HUES48 (cell line): ENCODE data around the gene DNTT.

ENCODE experiments used
- H3K27ac ChIP-seq: one replicate; pipeline ENCODE4 v1.7.0; 2013; ENCODE audit warnings: low read depth, low read length, inconsistent platforms
- H3K27me3 ChIP-seq: 2 replicates; pipeline ENCODE4 v1.6.1; 2013; ENCODE audit warnings: mild to moderate bottlenecking, low read length; ENCODE audit not compliant: control insufficient read depth, insufficient read depth
- H3K36me3 ChIP-seq: 2 replicates; pipeline ENCODE4 v1.6.1; 2013; ENCODE audit warnings: low read length; ENCODE audit not compliant: control insufficient read depth, insufficient read depth
- H3K4me1 ChIP-seq: 2 replicates; pipeline ENCODE4 v1.6.1; 2013; ENCODE audit warnings: mild to moderate bottlenecking, low read length; ENCODE audit not compliant: control insufficient read depth, insufficient read depth
- H3K4me3 ChIP-seq: 2 replicates; pipeline ENCODE4 v1.5.1; 2013; ENCODE audit warnings: mild to moderate bottlenecking, low read depth, low read length
- H3K9ac ChIP-seq: 2 replicates; pipeline ENCODE4 v1.6.1; 2013; ENCODE audit warnings: mild to moderate bottlenecking, low read depth, low read length, moderate library complexity
- H3K9me3 ChIP-seq: 2 replicates; pipeline ENCODE4 v1.6.1; 2013; ENCODE audit warnings: low read length; ENCODE audit not compliant: control insufficient read depth, insufficient read depth

Gene DNTT

DNA sequence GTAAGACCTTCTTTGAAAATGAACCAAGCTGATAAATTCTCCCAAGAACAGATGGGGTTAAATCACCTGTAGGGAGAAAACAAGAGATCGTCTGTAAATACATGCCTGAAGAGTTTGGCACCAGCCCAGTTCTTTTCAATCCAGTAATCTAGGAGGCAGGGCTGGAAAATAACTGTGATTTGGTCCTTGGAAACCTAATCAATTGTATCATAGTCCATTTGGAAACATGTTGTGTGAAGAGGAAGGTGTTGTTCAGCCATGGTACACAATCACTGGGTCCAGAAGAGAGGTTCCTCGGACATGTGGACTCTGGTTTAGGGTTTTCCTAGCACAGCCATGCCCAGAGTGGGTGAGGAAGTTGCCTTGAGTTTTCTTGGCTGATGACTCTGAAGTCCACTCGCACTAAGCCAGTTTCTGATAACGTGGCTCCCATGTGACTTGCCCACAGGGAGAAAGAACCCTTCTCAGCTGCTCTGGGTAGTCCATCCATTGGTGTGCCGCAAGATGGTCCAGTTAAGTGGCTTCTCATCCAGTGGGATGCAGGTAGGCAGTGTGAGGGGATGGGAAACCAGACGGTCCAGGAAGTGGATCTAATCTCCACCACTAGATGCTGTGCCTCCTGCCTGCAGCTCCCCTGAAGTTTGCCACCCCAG, 38.0 kb upstream of the DNTT start:
- Histone ChIP-seq H3K4me3 (no peak overlapping the region), H3K36me3 (no peaks in the 10 kb centered on the region), H3K27ac (no peak overlapping the region), H3K27me3 (no peaks in the 10 kb centered on the region), H3K4me1 (no peaks in the 10 kb centered on the region), H3K9me3 (no peaks in the 10 kb centered on the region), H3K9ac (no peak overlapping the region)

DNA sequence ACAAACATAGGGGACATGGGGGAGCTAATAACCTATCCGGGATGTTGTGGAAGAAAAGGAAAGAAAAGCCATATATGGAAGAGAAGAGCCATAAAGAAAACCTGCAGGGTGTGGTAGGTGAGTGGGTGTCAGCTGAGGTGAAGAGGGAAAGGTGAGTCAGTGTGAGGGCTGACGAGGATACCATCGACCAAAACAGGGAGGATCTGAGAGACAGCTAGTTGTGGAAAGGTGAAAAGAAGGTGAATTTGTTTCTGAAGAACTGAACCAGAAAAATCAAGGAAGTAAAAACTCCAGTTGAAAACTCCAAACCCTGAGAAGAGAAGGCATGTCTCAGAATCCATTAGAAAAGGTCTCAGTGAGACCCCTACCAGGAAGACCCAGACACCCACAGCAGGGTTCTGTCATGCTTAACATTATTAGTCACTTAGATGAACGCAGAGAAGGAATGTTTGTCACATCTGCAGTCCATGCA, 37.0 kb upstream of the DNTT start:
- H3K4me3 ChIP-seq: no peak overlapping the region
- H3K36me3 ChIP-seq: no peaks in the 10 kb centered on the region
- H3K9ac ChIP-seq: no peak overlapping the region
- no peaks in the 10 kb centered on the region for H3K9me3 ChIP-seq
- H3K27me3 ChIP-seq: no peaks in the 10 kb centered on the region
- no peak overlapping the region for H3K27ac ChIP-seq
- peaks cover 2% of the 10 kb centered on the region; the same call in 1 of the 2 replicates for H3K4me1 ChIP-seq

DNA sequence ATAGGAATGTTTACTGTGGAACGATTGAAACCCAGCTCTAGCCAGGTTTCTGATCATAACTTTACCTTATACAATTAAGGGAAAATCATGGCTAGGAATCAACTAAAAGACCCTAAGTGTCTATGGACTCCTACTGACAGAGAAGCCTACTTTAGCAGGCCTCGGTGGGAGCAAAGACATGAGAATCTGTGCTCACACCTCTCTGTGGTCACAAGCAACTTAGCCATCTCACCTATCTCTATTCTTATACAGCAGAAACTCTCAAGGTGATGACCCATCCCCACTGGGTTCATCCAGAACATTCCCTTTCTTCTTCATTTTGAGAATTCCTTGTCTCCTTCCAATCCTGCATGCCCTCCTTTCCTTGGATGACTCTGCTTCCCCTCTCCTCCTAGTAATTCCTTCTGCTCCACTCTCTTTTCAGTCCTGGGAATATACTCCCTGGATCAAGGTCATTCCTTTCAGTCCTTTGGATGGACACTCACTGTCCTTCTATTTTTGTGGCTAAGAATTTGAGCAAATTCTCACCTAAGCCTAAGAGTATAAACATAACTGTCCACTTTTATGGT, 35.8 kb upstream of the DNTT start:
- Histone ChIP-seq H3K27me3 (no peaks in the 10 kb centered on the region), H3K9me3 (no peaks in the 10 kb centered on the region), H3K9ac (no peak overlapping the region), H3K36me3 (no peaks in the 10 kb centered on the region), H3K4me3 (no peak overlapping the region), H3K4me1 (peaks cover 2% of the 10 kb centered on the region; the same call in 1 of the 2 replicates), H3K27ac (no peak overlapping the region)

GRCh38 chr10:96269438-96270300, 34.6 kb upstream of the DNTT start:
- Histone ChIP-seq H3K4me3 (no peak overlapping the region), H3K9me3 (no peaks in the 10 kb centered on the region), H3K4me1 (peaks cover 2% of the 10 kb centered on the region; the same call in 1 of the 2 replicates), H3K36me3 (no peaks in the 10 kb centered on the region), H3K27me3 (no peaks in the 10 kb centered on the region), H3K9ac (no peak overlapping the region), H3K27ac (no peak overlapping the region)

GRCh38 chr10:96270571-96270970, 33.7 kb upstream of the DNTT start:
- Histone ChIP-seq H3K9me3 (no peaks in the 10 kb centered on the region), H3K4me1 (peaks cover 2% of the 10 kb centered on the region; the same call in 1 of the 2 replicates), H3K9ac (no peak overlapping the region), H3K4me3 (no peak overlapping the region), H3K36me3 (no peaks in the 10 kb centered on the region), H3K27ac (no peak overlapping the region), H3K27me3 (no peaks in the 10 kb centered on the region)

DNA sequence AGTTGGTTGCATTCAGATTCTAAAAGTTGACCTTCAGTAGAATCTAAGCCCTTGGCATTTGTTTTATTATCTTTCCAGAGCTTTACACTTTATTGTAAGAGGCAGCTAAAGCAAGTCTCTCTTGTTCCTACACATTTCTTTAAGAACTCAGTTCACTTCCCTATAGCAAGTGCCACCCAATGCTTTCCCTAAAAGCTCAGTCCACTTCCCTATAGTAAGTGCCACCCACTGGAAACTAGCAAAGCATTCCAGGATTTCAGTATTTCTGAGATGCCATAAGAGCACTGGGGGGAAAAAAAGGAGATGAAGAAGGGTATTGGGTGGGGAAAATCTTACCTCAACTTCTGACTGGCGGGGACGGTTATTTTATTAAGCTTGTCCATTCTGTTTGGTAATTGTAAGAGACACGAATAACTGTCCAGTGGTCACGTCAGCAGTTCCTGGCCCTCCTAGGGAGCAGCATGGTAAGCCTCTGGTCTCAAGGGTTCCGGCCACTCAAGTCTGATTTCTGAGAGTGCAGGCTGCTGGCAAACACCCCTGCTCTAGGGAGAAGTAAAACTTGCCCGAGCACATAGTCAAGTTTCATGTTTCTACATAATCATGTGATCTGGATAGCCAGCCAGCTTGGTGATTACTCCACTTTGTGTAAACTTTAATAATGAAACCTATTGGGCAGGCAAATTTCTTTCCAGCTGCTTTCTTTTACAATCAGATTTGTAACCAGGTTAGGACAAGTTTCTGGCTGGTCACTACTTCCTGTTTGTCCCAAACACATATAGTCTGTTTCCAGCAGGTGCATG, 33.0 kb upstream of the DNTT start, which contains the start of gene BLNK:
BLNK (minus strand) TSS at position 554 of the 800 bp plus-strand sequence; CDS start at position 383, 171 bp downstream.
- Histone ChIP-seq H3K9me3 (no peaks in the 10 kb centered on the region), H3K27me3 (no peaks in the 10 kb centered on the region), H3K36me3 (no peaks in the 10 kb centered on the region), H3K4me3 (no peak within 1 kb of the TSS), H3K27ac (no peak within 1 kb of the TSS), H3K9ac (no peak within 1 kb of the TSS), H3K4me1 (peaks cover 2% of the 10 kb centered on the region; the same call in 1 of the 2 replicates)

DNA sequence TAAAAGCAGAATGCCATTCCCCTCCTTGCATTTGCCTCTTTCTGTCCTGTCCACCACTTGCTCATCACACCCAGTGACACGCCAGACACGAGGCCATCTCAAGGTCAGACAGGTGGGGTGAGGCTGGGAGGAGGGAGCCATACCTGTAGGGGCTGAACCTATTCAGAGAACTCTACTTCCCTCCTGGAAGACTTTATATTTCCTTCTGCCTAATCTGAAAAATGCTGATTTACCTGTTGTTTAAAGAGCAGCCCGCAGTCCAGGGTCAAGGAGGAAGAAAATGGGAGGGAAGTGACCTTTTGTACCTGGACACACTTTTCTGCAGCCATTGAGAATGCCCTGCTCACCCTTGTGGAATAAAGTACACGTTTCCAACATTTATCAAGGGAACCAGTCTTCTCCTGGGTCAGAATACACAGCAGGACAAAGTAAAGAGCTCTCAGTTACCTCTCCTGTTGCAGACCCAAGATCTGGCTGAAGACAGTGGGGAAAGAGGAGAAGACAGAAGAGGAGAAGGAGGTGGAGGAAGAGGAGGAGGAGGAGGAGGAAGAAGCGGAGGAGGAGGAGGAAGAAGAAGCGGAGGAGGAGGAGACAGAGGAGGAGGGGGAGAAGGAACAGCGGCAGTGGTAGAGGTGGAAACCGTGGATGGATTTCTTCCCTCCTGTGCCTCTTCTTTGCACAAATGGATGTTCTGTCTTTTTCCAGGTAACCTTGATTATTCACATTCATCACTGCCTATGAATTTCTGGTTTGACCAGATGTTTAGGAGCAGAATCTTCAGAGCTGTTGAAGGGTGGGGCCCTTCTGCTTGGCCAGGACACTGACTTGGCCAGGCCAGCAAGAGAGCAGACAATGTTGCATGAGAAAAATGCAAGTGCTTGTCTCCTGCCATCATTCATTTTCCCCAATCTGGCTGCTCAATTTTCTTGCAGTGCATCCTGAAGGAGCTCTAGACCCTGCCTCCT, 31.6 kb upstream of the DNTT start:
- no peaks in the 10 kb centered on the region for H3K9me3 ChIP-seq
- no peak overlapping the region for H3K9ac ChIP-seq
- H3K4me3 ChIP-seq: no peak overlapping the region
- H3K4me1 ChIP-seq: peaks cover 2% of the 10 kb centered on the region; the same call in 1 of the 2 replicates
- H3K27ac ChIP-seq: no peak overlapping the region
- H3K36me3 ChIP-seq: no peaks in the 10 kb centered on the region
- no peaks in the 10 kb centered on the region for H3K27me3 ChIP-seq

- H3K4me3 ChIP-seq: no peak overlapping the region
- no peaks in the 10 kb centered on the region for H3K27me3 ChIP-seq
- H3K36me3 ChIP-seq: no peaks in the 10 kb centered on the region
- H3K4me1 ChIP-seq: peaks cover 2% of the 10 kb centered on the region; the same call in 1 of the 2 replicates
- H3K9ac ChIP-seq: no peak overlapping the region
- H3K27ac ChIP-seq: no peak overlapping the region
- no peaks in the 10 kb centered on the region for H3K9me3 ChIP-seq
These were observed 28.4 kb upstream of the DNTT start for GRCh38 chr10:96275685-96276418.

DNA sequence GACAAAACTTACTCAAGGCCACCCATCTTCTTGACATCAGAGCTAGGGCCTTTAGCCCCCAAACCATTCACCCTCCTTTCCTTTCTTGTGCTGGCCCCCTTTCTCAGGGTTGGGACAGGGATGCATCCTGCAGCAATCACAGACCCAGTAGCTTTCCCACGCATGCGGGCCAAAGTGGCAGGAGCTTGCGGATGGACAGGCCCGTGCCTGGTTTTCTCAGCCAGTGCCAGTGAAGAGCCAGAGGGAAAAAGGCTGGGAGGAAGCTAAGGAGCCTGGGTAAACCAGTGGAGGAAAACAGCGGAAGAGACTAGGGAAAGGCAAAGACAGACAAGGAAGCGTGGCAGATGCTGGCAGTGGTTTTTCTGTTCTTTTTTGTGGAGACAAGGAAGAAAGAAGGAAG, 27.8 kb upstream of the DNTT start:
- no peak overlapping the region for H3K9ac ChIP-seq
- no peaks in the 10 kb centered on the region for H3K36me3 ChIP-seq
- H3K27me3 ChIP-seq: no peaks in the 10 kb centered on the region
- no peak overlapping the region for H3K27ac ChIP-seq
- H3K4me3 ChIP-seq: no peak overlapping the region
- H3K9me3 ChIP-seq: no peaks in the 10 kb centered on the region
- peaks cover under 1% of the 10 kb centered on the region; the same call in 1 of the 2 replicates for H3K4me1 ChIP-seq
